Karpas-422 (cell line): ENCODE results near the gene LPP. TPM values are rescaled to one million over a fixed set of nuclear protein-coding genes. Genes with fewer than 3 reads are reported as not detected.

Experiments used
- DNase-seq: peaks from one replicate; pipeline ENCODE4 v3.0.0-alpha.2; 2015
- H2AFZ ChIP-seq: fragments of 200-600 bp; sonication (generic); 2 replicates; pipeline ENCODE4 v1.6.1; 2014; ENCODE audit warnings: antibody characterized with exemption, low read length, mixed read lengths
- H3K27ac ChIP-seq: fragments of 200-600 bp; sonication (generic); 2 replicates; pipeline ENCODE4 v1.5.1; 2014; ENCODE audit warnings: mild to moderate bottlenecking, low read length, moderate library complexity
- H3K27me3 ChIP-seq: fragments of 200-600 bp; sonication (generic); 2 replicates; pipeline ENCODE4 v1.6.1; 2014; ENCODE audit warnings: low read length, mixed read lengths
- H3K36me3 ChIP-seq: fragments of 200-600 bp; sonication (generic); 2 replicates; pipeline ENCODE4 v1.6.1; 2014; ENCODE audit warnings: low read length, mixed read lengths; ENCODE audit not compliant: insufficient read depth
- H3K4me1 ChIP-seq: fragments of 200-600 bp; sonication (generic); 2 replicates; pipeline ENCODE4 v1.6.1; 2014; ENCODE audit warnings: mild to moderate bottlenecking, low read length, mixed read lengths
- H3K4me2 ChIP-seq: fragments of 200-600 bp; sonication (generic); 2 replicates; pipeline ENCODE4 v1.6.1; 2014; ENCODE audit warnings: low read length, low read depth, mild to moderate bottlenecking; ENCODE audit not compliant: poor library complexity, severe bottlenecking
- H3K4me3 ChIP-seq: fragments of 200-600 bp; sonication (generic); 2 replicates; pipeline ENCODE4 v1.5.1; 2014; ENCODE audit warnings: mild to moderate bottlenecking, antibody characterized with exemption, low read length, mixed read lengths
- H3K79me2 ChIP-seq: fragments of 200-600 bp; sonication (generic); 2 replicates; pipeline ENCODE4 v1.6.1; 2014; ENCODE audit warnings: mild to moderate bottlenecking, low read length, mixed read lengths
- H3K9ac ChIP-seq: fragments of 200-600 bp; sonication (generic); 2 replicates; pipeline ENCODE4 v1.6.0; 2014; ENCODE audit warnings: low read length
- H3K9me2 ChIP-seq: fragments of 200-600 bp; sonication (generic), shearing (Covaris generic); replicated peaks from 2 replicates; pipeline ENCODE4 v1.6.0; 2014; ENCODE audit warnings: mild to moderate bottlenecking, low read length, moderate library complexity; ENCODE audit not compliant: insufficient read depth
- H3K9me3 ChIP-seq: fragments of 300-700, 200-600 bp; sonication (generic); 2 replicates; pipeline ENCODE4 v1.6.1; 2014; ENCODE audit warnings: low read length, mixed read lengths
- H4K20me1 ChIP-seq: fragments of 200-600 bp; sonication (generic); 2 replicates; pipeline ENCODE4 v1.6.1; 2014; ENCODE audit warnings: mild to moderate bottlenecking, antibody characterized with exemption, low read length, low read depth; ENCODE audit not compliant: insufficient read depth
- total RNA-seq: library from RNA; depleted of rRNA; stranded (reverse); fragments of >200 nt; shearing (Covaris generic); gene quantifications from 2 replicates; pipeline ENCODE4 v1.2.3, GENCODE V29; 2014; ENCODE audit warnings: low replicate concordance

LPP gene
- total RNA-seq, 1 experiment from 2014 or later: 88.5 TPM

DNA sequence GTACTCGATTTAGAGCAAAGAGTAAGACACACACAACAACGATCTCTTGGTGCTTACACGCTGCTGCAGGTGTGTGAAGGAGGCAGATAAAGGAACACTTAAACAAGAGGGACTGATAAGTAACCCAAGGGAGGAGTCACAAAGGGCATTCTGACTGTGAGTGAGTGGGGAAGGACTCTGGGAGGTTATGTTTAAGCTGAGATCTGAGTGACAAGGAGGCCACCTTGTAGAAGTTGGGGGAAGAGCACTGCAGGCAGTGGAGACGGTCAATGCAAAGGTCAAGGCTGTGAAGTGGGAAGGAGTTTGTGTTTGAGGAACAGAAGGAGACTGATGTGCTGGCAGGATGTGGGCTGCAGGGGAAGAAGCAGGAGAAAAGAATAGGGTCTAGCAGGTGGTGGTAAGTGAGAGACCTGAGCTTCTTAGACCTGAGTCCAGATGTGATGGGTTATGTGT is 63.1 kb downstream of the LPP start:
- H3K9ac ChIP-seq: peak overlapping the region; percentile 39
- peak overlapping the region; percentile 44 for H3K4me2 ChIP-seq
- peak overlapping the region; percentile 16 for H2AFZ ChIP-seq
- no peaks in the 10 kb centered on the region for H3K9me2 ChIP-seq
- H3K27me3 ChIP-seq: no peaks in the 10 kb centered on the region
- H3K79me2 ChIP-seq: no peaks in the 10 kb centered on the region
- DNase-seq: peak; percentile 65
- H3K36me3 ChIP-seq: no peaks in the 10 kb centered on the region; the same call in 1 of the 2 replicates
- no peaks in the 10 kb centered on the region for H4K20me1 ChIP-seq
- H3K9me3 ChIP-seq: no peaks in the 10 kb centered on the region
- peaks cover 66% of the 10 kb centered on the region for H3K4me1 ChIP-seq
- H3K4me3 ChIP-seq: no peak overlapping the region
- peak overlapping the region; percentile 89 for H3K27ac ChIP-seq

DNA sequence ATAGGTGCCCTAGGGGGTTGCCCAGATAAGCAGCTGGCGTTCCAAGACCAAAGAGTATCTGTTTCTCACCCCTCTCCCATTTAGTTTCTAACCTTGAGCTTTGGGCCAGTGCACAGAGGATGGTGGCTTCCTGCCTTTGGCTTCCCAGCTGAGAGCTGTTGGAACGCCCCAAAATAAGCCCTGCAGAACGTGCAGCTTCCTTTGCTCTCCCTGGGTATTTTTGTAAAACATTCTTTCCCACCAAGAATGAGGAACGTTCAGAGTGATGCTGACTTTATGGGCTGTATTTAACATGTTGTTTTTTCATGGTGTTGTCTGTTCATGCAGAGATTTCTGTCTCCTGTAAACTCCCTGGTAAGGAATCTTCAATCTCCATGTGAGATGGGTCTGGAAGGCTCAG is 63.8 kb downstream of the LPP start:
- Histone ChIP-seq H3K4me3 (no peak overlapping the region), H3K36me3 (no peaks in the 10 kb centered on the region; the same call in 1 of the 2 replicates), H2AFZ (no peak overlapping the region), H3K9ac (peak overlapping the region; percentile 39), H3K9me2 (no peaks in the 10 kb centered on the region), H3K27ac (peak overlapping the region; percentile 89), H4K20me1 (no peaks in the 10 kb centered on the region), H3K79me2 (no peaks in the 10 kb centered on the region), H3K4me2 (peak overlapping the region; percentile 44), H3K9me3 (no peaks in the 10 kb centered on the region), H3K4me1 (peaks cover 70% of the 10 kb centered on the region), H3K27me3 (no peaks in the 10 kb centered on the region)
- DNase-seq: no peak

- Histone ChIP-seq H4K20me1 (no peaks in the 10 kb centered on the region), H3K4me3 (no peak overlapping the region), H3K9me2 (no peaks in the 10 kb centered on the region), H3K79me2 (no peaks in the 10 kb centered on the region), H3K4me1 (peaks cover 62% of the 10 kb centered on the region), H3K4me2 (no peak overlapping the region), H3K36me3 (no peaks in the 10 kb centered on the region; the same call in 1 of the 2 replicates), H3K9ac (no peak overlapping the region), H2AFZ (no peak overlapping the region), H3K9me3 (no peaks in the 10 kb centered on the region), H3K27ac (no peak overlapping the region), H3K27me3 (no peaks in the 10 kb centered on the region)
- DNase-seq: no peak
Measured at GRCh38 chr3:188218603-188219002, 64.6 kb downstream of the LPP start.

DNA sequence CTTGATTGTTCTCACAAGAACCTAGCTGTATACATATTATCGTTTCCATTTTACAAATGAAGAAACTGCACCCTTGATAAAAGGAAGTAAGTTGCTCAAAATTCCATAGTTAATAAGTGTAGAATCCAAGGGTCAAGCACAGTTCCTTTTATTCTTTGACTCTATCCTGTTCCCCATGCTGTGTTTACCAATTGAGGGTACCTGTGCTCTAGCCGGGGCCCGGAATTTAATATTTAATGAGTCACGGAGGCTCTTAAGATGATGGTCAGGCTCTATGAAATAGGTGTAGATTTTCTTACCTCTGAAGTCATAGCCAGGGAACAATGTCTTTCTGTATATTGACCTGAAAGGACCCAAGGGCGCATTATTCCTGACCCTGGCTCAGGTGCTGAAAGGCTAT is 65.2 kb downstream of the LPP start:
- DNase-seq: no peak
- Histone ChIP-seq H3K9me2 (no peaks in the 10 kb centered on the region), H3K4me3 (no peak overlapping the region), H3K27ac (no peak overlapping the region), H3K9me3 (no peaks in the 10 kb centered on the region), H3K9ac (no peak overlapping the region), H2AFZ (no peak overlapping the region), H3K27me3 (no peaks in the 10 kb centered on the region), H3K4me1 (peaks cover 56% of the 10 kb centered on the region), H3K36me3 (no peaks in the 10 kb centered on the region; the same call in 1 of the 2 replicates), H4K20me1 (no peaks in the 10 kb centered on the region), H3K4me2 (no peak overlapping the region), H3K79me2 (no peaks in the 10 kb centered on the region)

GRCh38 chr3:188220097-188220788 is 66.3 kb downstream of the LPP start:
- Histone ChIP-seq H3K79me2 (no peaks in the 10 kb centered on the region), H3K27me3 (no peaks in the 10 kb centered on the region), H3K27ac (no peak overlapping the region), H3K4me1 (peaks cover 45% of the 10 kb centered on the region), H3K4me3 (no peak overlapping the region), H3K36me3 (no peaks in the 10 kb centered on the region; the same call in 1 of the 2 replicates), H3K9ac (no peak overlapping the region), H3K4me2 (no peak overlapping the region), H3K9me3 (no peaks in the 10 kb centered on the region), H4K20me1 (no peaks in the 10 kb centered on the region), H2AFZ (no peak overlapping the region), H3K9me2 (no peaks in the 10 kb centered on the region)
- no peak for DNase-seq

- Histone ChIP-seq H3K36me3 (no peaks in the 10 kb centered on the region; the same call in 1 of the 2 replicates), H3K4me2 (no peak overlapping the region), H3K27me3 (no peaks in the 10 kb centered on the region), H3K4me3 (no peak overlapping the region), H3K4me1 (peaks cover 36% of the 10 kb centered on the region), H3K9me2 (no peaks in the 10 kb centered on the region), H3K9ac (no peak overlapping the region), H3K79me2 (no peaks in the 10 kb centered on the region), H3K9me3 (no peaks in the 10 kb centered on the region), H3K27ac (no peak overlapping the region), H4K20me1 (no peaks in the 10 kb centered on the region), H2AFZ (no peak overlapping the region)
- no peak for DNase-seq
Measured at GRCh38 chr3:188220988-188221818, 67.2 kb downstream of the LPP start.

DNA sequence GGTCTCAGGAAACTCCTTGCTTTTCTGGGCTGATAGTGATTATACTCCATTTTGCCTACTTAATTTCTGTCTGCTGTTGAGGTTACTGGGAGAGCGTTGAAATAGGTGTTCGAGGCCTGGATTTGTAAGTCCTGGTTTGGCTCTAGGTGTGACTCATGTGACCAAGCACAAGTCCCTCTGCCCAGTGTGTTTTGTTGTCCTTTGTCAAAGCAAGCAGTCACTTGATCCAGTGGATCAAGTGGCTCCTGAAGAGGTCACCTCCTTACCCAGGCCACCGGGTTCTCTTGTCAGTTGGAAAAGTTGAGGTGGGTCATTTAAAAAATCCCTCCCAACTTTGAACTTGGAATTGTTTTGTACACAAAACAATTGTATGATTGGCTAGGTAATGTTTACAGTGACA is 70.0 kb downstream of the LPP start:
- no peak for DNase-seq
- Histone ChIP-seq H3K9me2 (no peaks in the 10 kb centered on the region), H3K4me2 (no peak overlapping the region), H3K9me3 (no peaks in the 10 kb centered on the region), H4K20me1 (no peaks in the 10 kb centered on the region), H2AFZ (no peak overlapping the region), H3K4me3 (no peak overlapping the region), H3K27ac (no peak overlapping the region), H3K79me2 (no peaks in the 10 kb centered on the region), H3K9ac (no peak overlapping the region), H3K4me1 (peaks cover 12% of the 10 kb centered on the region), H3K27me3 (no peaks in the 10 kb centered on the region), H3K36me3 (no peaks in the 10 kb centered on the region; the same call in 1 of the 2 replicates)

- Histone ChIP-seq H3K4me2 (no peak overlapping the region), H3K9me2 (no peaks in the 10 kb centered on the region), H3K4me1 (peaks cover 4% of the 10 kb centered on the region), H3K4me3 (no peak overlapping the region), H3K9me3 (no peaks in the 10 kb centered on the region), H3K36me3 (no peaks in the 10 kb centered on the region; the same call in 1 of the 2 replicates), H3K79me2 (no peaks in the 10 kb centered on the region), H2AFZ (no peak overlapping the region), H3K27ac (no peak overlapping the region), H3K9ac (no peak overlapping the region), H4K20me1 (no peaks in the 10 kb centered on the region), H3K27me3 (no peaks in the 10 kb centered on the region)
- no peak for DNase-seq
Measured at GRCh38 chr3:188227442-188227841, 73.5 kb downstream of the LPP start.
